Inferior parietal cortex (tissue), 1 donor: ENCODE measurements around the gene DIP2B.

Source experiments
- DNase-seq: peaks from one replicate; pipeline ENCODE4 v3.0.0-alpha.2; 2016; ENCODE audit errors: extremely low spot score

The DIP2B gene

GRCh38 chr12:50611021-50611744 lies 106.4 kb downstream of the DIP2B start:
- no peak for DNase-seq

GRCh38 chr12:50612882-50613281 lies 108.1 kb downstream of the DIP2B start:
- no peak for DNase-seq

GRCh38 chr12:50613463-50613862 lies 108.7 kb downstream of the DIP2B start:
- no peak for DNase-seq

- DNase-seq = no peak
Measured at GRCh38 chr12:50614167-50614759, 109.5 kb downstream of the DIP2B start.

GRCh38 chr12:50615145-50615906 lies 110.5 kb downstream of the DIP2B start:
- DNase-seq = no peak

- DNase-seq = no peak
Measured at GRCh38 chr12:50615907-50616296, 111.1 kb downstream of the DIP2B start.

- no peak for DNase-seq
Measured at GRCh38 chr12:50617657-50618056, 112.9 kb downstream of the DIP2B start.

GRCh38 chr12:50618864-50619609 lies 114.3 kb downstream of the DIP2B start:
- DNase-seq = no peak

- DNase-seq = no peak
Measured at GRCh38 chr12:50619610-50619958, 114.8 kb downstream of the DIP2B start.

- DNase-seq = no peak
Measured at GRCh38 chr12:50620109-50620977, 115.6 kb downstream of the DIP2B start.

GRCh38 chr12:50620978-50621360 lies 116.2 kb downstream of the DIP2B start:
- DNase-seq = no peak

- DNase-seq = no peak
Measured at GRCh38 chr12:50621399-50622300, 116.9 kb downstream of the DIP2B start.

GRCh38 chr12:50625029-50625925 lies 120.5 kb downstream of the DIP2B start:
- no peak for DNase-seq

- no peak for DNase-seq
Measured at GRCh38 chr12:50626026-50626425, 121.2 kb downstream of the DIP2B start.

GRCh38 chr12:50627491-50627890 lies 122.7 kb downstream of the DIP2B start:
- no peak for DNase-seq

- DNase-seq = no peak
Measured at GRCh38 chr12:50628394-50628793, 123.6 kb downstream of the DIP2B start.

GRCh38 chr12:50633955-50634354 lies 129.2 kb downstream of the DIP2B start:
- no peak for DNase-seq

GRCh38 chr12:50634379-50634778 lies 129.6 kb downstream of the DIP2B start:
- no peak for DNase-seq

GRCh38 chr12:50635364-50635763 lies 130.6 kb downstream of the DIP2B start:
- no peak for DNase-seq
